Astrocyte (in vitro differentiated cells and primary cell): ENCODE results near the gene RIBC2. TPM values are rescaled to one million over a fixed set of nuclear protein-coding genes. Genes with fewer than 3 reads are reported as not detected.
"Not testable (repeated sequence)": the region's sequence is repeated elsewhere in the genome, so short reads cannot be mapped to it uniquely, and the experiment has no call there.

ENCODE experiments used
- DNase-seq: peaks from one replicate; pipeline ENCODE4 v3.0.0-alpha.2; 2010; ENCODE audit warnings: low read depth
- FAIRE-seq: peaks from 2 replicates; lab custom pipeline; 2011; peaks lifted over from hg19 to GRCh38; lab: Jason Lieb, UNC
- H2AFZ ChIP-seq: 2 replicates; pipeline ENCODE4 v1.6.0; 2012; ENCODE audit warnings: low read depth, low read length, inconsistent platforms
- H3K27ac ChIP-seq: 2 replicates; pipeline ENCODE4 v1.5.1; 2011; ENCODE audit warnings: low read depth, low read length, inconsistent platforms
- H3K27me3 ChIP-seq: 2 replicates; pipeline ENCODE4 v1.6.0; 2011; ENCODE audit warnings: low read length, inconsistent platforms; ENCODE audit not compliant: insufficient read depth
- H3K36me3 ChIP-seq: 2 replicates; pipeline ENCODE4 v1.5.1; 2011; ENCODE audit warnings: low read length, inconsistent platforms; ENCODE audit not compliant: insufficient read depth
- H3K4me1 ChIP-seq: 2 replicates; pipeline ENCODE4 v1.5.1; 2011; ENCODE audit warnings: low read length, inconsistent platforms; ENCODE audit not compliant: insufficient read depth
- H3K4me2 ChIP-seq: 2 replicates; pipeline ENCODE4 v1.6.0; 2012; ENCODE audit warnings: low read length, inconsistent platforms
- H3K4me3 ChIP-seq: 2 replicates; pipeline ENCODE4 v1.5.1; 2011; ENCODE audit warnings: low read depth, mild to moderate bottlenecking, low read length, inconsistent platforms; ENCODE audit not compliant: insufficient read depth
- H3K79me2 ChIP-seq: 2 replicates; pipeline ENCODE4 v1.6.0; 2012; ENCODE audit warnings: mild to moderate bottlenecking, low read length, inconsistent platforms; ENCODE audit not compliant: insufficient read depth
- H3K9ac ChIP-seq: 2 replicates; pipeline ENCODE4 v1.6.0; 2012; ENCODE audit warnings: mild to moderate bottlenecking, low read length, inconsistent platforms
- H3K9me3 ChIP-seq: 2 replicates; pipeline ENCODE4 v1.5.1; 2012; ENCODE audit warnings: low read depth, mild to moderate bottlenecking, low read length, inconsistent platforms; ENCODE audit not compliant: insufficient read depth
- H4K20me1 ChIP-seq: 2 replicates; pipeline ENCODE4 v1.6.0; 2012; ENCODE audit warnings: low read length, inconsistent platforms; ENCODE audit not compliant: insufficient read depth
- H3K27ac Mint-ChIP-seq: one replicate; pipeline ENCODE4 v1.8.0; 2021; ENCODE audit warnings: mild to moderate bottlenecking, mixed read lengths; ENCODE audit not compliant: unreplicated experiment
- H3K27me3 Mint-ChIP-seq: one replicate; pipeline ENCODE4 v1.8.0; 2021; ENCODE audit warnings: low read depth, mixed read lengths; ENCODE audit not compliant: unreplicated experiment
- H3K36me3 Mint-ChIP-seq: one replicate; pipeline ENCODE4 v1.8.0; 2021; ENCODE audit warnings: low read depth, mixed read lengths; ENCODE audit not compliant: unreplicated experiment
- H3K4me1 Mint-ChIP-seq: one replicate; pipeline ENCODE4 v1.8.0; 2021; ENCODE audit warnings: low read depth, mixed read lengths; ENCODE audit not compliant: unreplicated experiment
- H3K4me3 Mint-ChIP-seq: one replicate; pipeline ENCODE4 v1.8.0; 2021; ENCODE audit warnings: mild to moderate bottlenecking, moderate library complexity, mixed read lengths; ENCODE audit not compliant: unreplicated experiment
- H3K9me3 Mint-ChIP-seq: one replicate; pipeline ENCODE4 v1.8.0; 2021; ENCODE audit warnings: mild to moderate bottlenecking, mixed read lengths; ENCODE audit not compliant: unreplicated experiment
- CTCF ChIP-seq: IDR thresholded peaks from 2 replicates; pipeline ENCODE4 v1.5.1; 2011; ENCODE audit warnings: low read depth, mild to moderate bottlenecking, inconsistent platforms, low read length, moderate library complexity; ENCODE audit not compliant: insufficient read depth
- EZH2 ChIP-seq: IDR thresholded peaks from 2 replicates; pipeline ENCODE4 v1.6.1; 2012; ENCODE audit warnings: mild to moderate bottlenecking, low read length, inconsistent platforms; ENCODE audit not compliant: insufficient read depth
- total RNA-seq: library from RNA; stranded (reverse); gene quantifications from 2 replicates; pipeline ENCODE4 v1.2.1, GENCODE V29; 2021

The RIBC2 gene
- total RNA-seq, 1 donor from 2014 or later: not detected

GRCh38 chr22:45462034-45462655, 48.7 kb downstream of the RIBC2 start:
- peaks cover under 1% of the 10 kb centered on the region for H3K9me3 Mint-ChIP-seq
- no peaks in the 10 kb centered on the region for H3K9me3 ChIP-seq
- no peaks in the 10 kb centered on the region for H3K36me3 ChIP-seq
- no peak overlapping the region for H3K27ac ChIP-seq
- H3K9ac ChIP-seq: no peak overlapping the region
- no peaks in the 10 kb centered on the region for H3K4me1 Mint-ChIP-seq
- H3K36me3 Mint-ChIP-seq: no peaks in the 10 kb centered on the region
- H2AFZ ChIP-seq: no peak overlapping the region
- DNase-seq: no peak
- H3K27me3 ChIP-seq: no peaks in the 10 kb centered on the region
- H3K4me2 ChIP-seq: no peak overlapping the region
- H4K20me1 ChIP-seq: no peaks in the 10 kb centered on the region
- no peaks in the 10 kb centered on the region for H3K4me1 ChIP-seq
- H3K79me2 ChIP-seq: no peaks in the 10 kb centered on the region
- no peak overlapping the region for H3K4me3 Mint-ChIP-seq
- peaks cover 15% of the 10 kb centered on the region for H3K27me3 Mint-ChIP-seq
- no peak overlapping the region for H3K27ac Mint-ChIP-seq
- TF ChIP-seq EZH2 (no peak), CTCF (no peak)
- no peak for FAIRE-seq
- H3K4me3 ChIP-seq: no peak overlapping the region

GRCh38 chr22:45463691-45464090, 50.2 kb downstream of the RIBC2 start:
- H3K27ac ChIP-seq, H3K9me3 Mint-ChIP-seq, H3K9me3 ChIP-seq, H3K4me3 Mint-ChIP-seq, H3K4me1 Mint-ChIP-seq, H3K4me2 ChIP-seq, H3K36me3 Mint-ChIP-seq, H3K27me3 ChIP-seq, FAIRE-seq, H3K27me3 Mint-ChIP-seq, H3K4me1 ChIP-seq, H3K4me3 ChIP-seq, H2AFZ ChIP-seq, H3K9ac ChIP-seq, DNase-seq, H3K36me3 ChIP-seq, H4K20me1 ChIP-seq, H3K27ac Mint-ChIP-seq, H3K79me2 ChIP-seq: not testable (repeated sequence)

- DNase-seq: no peak
- Histone ChIP-seq H3K27ac (no peak overlapping the region), H2AFZ (no peak overlapping the region), H3K4me3 (no peak overlapping the region), H3K9ac (no peak overlapping the region), H3K79me2 (no peaks in the 10 kb centered on the region), H3K9me3 (peaks cover 4% of the 10 kb centered on the region), H3K36me3 (no peaks in the 10 kb centered on the region), H3K4me1 (peaks cover 12% of the 10 kb centered on the region), H3K4me2 (no peak overlapping the region), H3K27me3 (no peaks in the 10 kb centered on the region), H4K20me1 (no peaks in the 10 kb centered on the region)
- FAIRE-seq: no peak
- TF ChIP-seq CTCF: no peak
- no peak for TF ChIP-seq EZH2
- H3K36me3 Mint-ChIP-seq: no peaks in the 10 kb centered on the region
- H3K27ac Mint-ChIP-seq: no peak overlapping the region
- H3K4me3 Mint-ChIP-seq: no peak overlapping the region
- peaks cover 5% of the 10 kb centered on the region for H3K9me3 Mint-ChIP-seq
- H3K27me3 Mint-ChIP-seq: peaks cover 6% of the 10 kb centered on the region
- H3K4me1 Mint-ChIP-seq: peaks cover 10% of the 10 kb centered on the region
Observed at GRCh38 chr22:45465633-45466032, 52.1 kb downstream of the RIBC2 start.
